GM12878 (cell line): ENCODE data around the gene CTSA. TPM values are rescaled to one million over a fixed set of nuclear protein-coding genes. Genes with fewer than 3 reads are reported as not detected.

Experiments
- ATAC-seq: fragments of 200-7000 bp; cut with Tn5 transposase; 3 replicates; pipeline ENCODE4 v1.9.1; 2020; ENCODE audit warnings: mild to moderate bottlenecking, moderate library complexity
- BruUV-seq: library from RNA; stranded (reverse); fragments of 400-500 nt; replicated peaks from 2 replicates; lab custom pipeline; 2021; lab: Mats Ljungman, UMichigan
- CTCF ChIA-PET: fragments of 300-600 bp; sonication (Branson Sonifier 250); formaldehyde crosslinking; extraction: SDS; loops from one replicate; lab custom pipeline; 2021; ENCODE audit warnings: inconsistent platforms; lab: Yijun Ruan, JAX
- POLR2A ChIA-PET: fragments of 350-600 bp; formaldehyde crosslinking; extraction: SDS; loops from one replicate; lab custom pipeline; 2021; ENCODE audit warnings: inconsistent platforms; lab: Charles Lee
- RAD21 ChIA-PET: fragments of 300-600 bp; sonication (Branson Sonifier 250); formaldehyde crosslinking; loops from one replicate; lab custom pipeline; 2023; ENCODE audit warnings: antibody characterized with exemption; ENCODE audit not compliant: unreplicated experiment; lab: Charles Lee
- SMC1A ChIA-PET: fragments of 300-600 bp; sonication (Branson Sonifier 250); formaldehyde crosslinking; loops from one replicate; lab custom pipeline; 2023; ENCODE audit not compliant: unreplicated experiment, uncharacterized antibody; lab: Charles Lee
- DNase-seq: peaks from one replicate; pipeline ENCODE4 v3.0.0-alpha.2; 2011; ENCODE audit warnings: low read depth, low spot score
- FAIRE-seq: peaks from 3 replicates; lab custom pipeline; 2011; peaks lifted over from hg19 to GRCh38; lab: Jason Lieb, UNC
- H2AFZ ChIP-seq: 2 replicates; pipeline ENCODE4 v1.6.0; 2011; ENCODE audit warnings: low read depth, low read length, control low read depth; ENCODE audit not compliant: control insufficient read depth
- H3K27ac ChIP-seq: 2 replicates; pipeline ENCODE4 v1.5.1; 2011; ENCODE audit warnings: control low read depth; ENCODE audit not compliant: control insufficient read depth, insufficient read depth
- H3K27me3 ChIP-seq, 2 experiments: replicated peaks in 1 of 2; 2 replicates each; pipeline versions ENCODE4 v1.6.0 to v1.6.1; 2011; ENCODE audit warnings: low read length in 1 of 2; ENCODE audit not compliant: control insufficient read depth in 2 of 2, insufficient read depth in 2 of 2
- H3K36me3 ChIP-seq, 2 experiments: 2 replicates each; pipeline ENCODE4 v1.5.1; 2011; ENCODE audit warnings: low read length in 1 of 2; ENCODE audit not compliant: control insufficient read depth in 2 of 2, insufficient read depth in 2 of 2
- H3K4me1 ChIP-seq: 2 replicates; pipeline ENCODE4 v1.6.1; 2011; ENCODE audit warnings: mild to moderate bottlenecking, low read length, moderate library complexity, mixed read lengths; ENCODE audit not compliant: control insufficient read depth, insufficient read depth
- H3K4me2 ChIP-seq: 2 replicates; pipeline ENCODE4 v1.6.0; 2011; ENCODE audit warnings: control low read depth; ENCODE audit not compliant: control insufficient read depth, insufficient read depth
- H3K4me3 ChIP-seq: fragments of 200-600 bp; sonication (generic); 2 replicates; pipeline ENCODE4 v1.5.1; 2016
- H3K79me2 ChIP-seq: 2 replicates; pipeline ENCODE4 v1.6.0; 2011; ENCODE audit warnings: low read length; ENCODE audit not compliant: control insufficient read depth, insufficient read depth
- H3K9ac ChIP-seq: 2 replicates; pipeline ENCODE4 v1.8.0; 2011; ENCODE audit warnings: low read length, control low read depth, mixed read lengths; ENCODE audit not compliant: control insufficient read depth, insufficient read depth
- H3K9me3 ChIP-seq: replicated peaks from 3 replicates; pipeline ENCODE4 v1.5.1; 2011; ENCODE audit warnings: mild to moderate bottlenecking, low read length; ENCODE audit not compliant: control insufficient read depth, insufficient read depth
- H4K20me1 ChIP-seq: 2 replicates; pipeline ENCODE4 v1.6.0; 2011; ENCODE audit not compliant: control insufficient read depth, insufficient read depth
- CHD4 ChIP-seq: fragments of 200-600 bp; sonication (generic); IDR thresholded peaks from 2 replicates; pipeline ENCODE4 v1.6.1; 2016; ENCODE audit warnings: mild to moderate bottlenecking
- NRF1 ChIP-seq: conservative IDR thresholded peaks from 2 replicates; pipeline ENCODE4 v1.6.1; 2011; ENCODE audit warnings: mild to moderate bottlenecking, low read depth, low read length, improper control_type of control experiment
- PAX5 ChIP-seq: IDR thresholded peaks from 2 replicates; pipeline ENCODE4 v1.6.1; 2011; ENCODE audit warnings: low read depth, low read length, borderline replicate concordance
- POLR2A ChIP-seq: IDR thresholded peaks from 2 replicates; pipeline ENCODE4 v1.6.1; 2011; ENCODE audit warnings: low read depth, mild to moderate bottlenecking, low read length
- RUNX3 ChIP-seq: IDR thresholded peaks from 2 replicates; pipeline ENCODE4 v1.6.1; 2012; ENCODE audit warnings: low read length, inconsistent platforms
- WGBS: methylation state at CpG from one replicate; pipeline ENCODE4 v1.1.6; 2016; ENCODE audit warnings: low lambda C conversion rate; ENCODE audit not compliant: insufficient replicate concordance, insufficient coverage; ENCODE audit errors: missing lambda C conversion rate; 5-methylcytosine and 5-hydroxymethylcytosine counted together
- in situ Hi-C: fragments of 300-500 bp; cut with MboI; formaldehyde crosslinking; loops from 9 replicates; pipeline ENCODE4 v1.14.3; 2018; ENCODE audit warnings: mixed read lengths
- intact Hi-C: fragments of 100-400 bp; cut with micrococcal nuclease; formaldehyde crosslinking; loops from one replicate; pipeline ENCODE4 v1.14.2; 2022; ENCODE audit not compliant: unreplicated experiment
- polyA plus RNA-seq, 11 experiments: library from polyadenylated mRNA; depleted of rRNA in 4 of 11; unstranded in 6 of 11; stranded (reverse) in 5 of 11; fragments of >200 nt; fragmentation: Nextera tagmentation in 4 of 11; fragmentation: Illumina TruSeq in 1 of 11; extraction: Ambion mirVana in 4 of 11; extraction: Trizol in 1 of 11; gene quantifications; 1 replicate in 1 of 11; 2 replicates in 10 of 11; pipeline versions ENCODE4 v1.2.1 to v1.2.3, GENCODE V29; 2011 to 2016; ENCODE audit warnings: inconsistent platforms in 2 of 11, missing spikeins in 2 of 11, low read depth in 1 of 11
- total RNA-seq, 4 experiments: library from RNA; depleted of rRNA in 3 of 4; stranded (reverse); fragments of >200 nt in 3 of 4; fragmentation: Illumina TruSeq in 1 of 4; extraction: Trizol in 1 of 4; gene quantifications; 2 replicates each; pipeline versions ENCODE4 v1.2.1 to v1.2.3, GENCODE V29; 2013 to 2021

The CTSA gene
- total and polyA plus RNA-seq, 10 of the 15 experiments (the other 5 are each of a cell fraction or from before 2014, with no cell fraction given) = 7.1 to 67.0 (median 36.2) TPM

GRCh38 chr20:45946149-45946970 lies 55.2 kb downstream of the CTSA start (continued):
- TF ChIP-seq CHD4 = no peak
- 0 out of 2 replicates have a peak, but pooled peaks have one; percentile 21 for TF ChIP-seq PAX5
- 0 out of 2 replicates have a peak, but pooled peaks have one; percentile 3 for TF ChIP-seq RUNX3
- TF ChIP-seq, all 136 proteins: peak for 9

GRCh38 chr20:45947110-45947866 lies 56.2 kb downstream of the CTSA start:
- no peak overlapping the region for H2AFZ ChIP-seq
- no peaks in the 10 kb centered on the region for H3K9me3 ChIP-seq
- no peak overlapping the region for H3K9ac ChIP-seq
- WGBS = 95% methylated on average over 29 of the region's 29 CpGs
- no peaks in the 10 kb centered on the region for H3K27me3 ChIP-seq
- FAIRE-seq (no peak), ATAC-seq (no peak), DNase-seq (no peak)
- SMC1A ChIA-PET = interaction anchor here (1.6 to 1.8 kb wide), 2 partner anchors 23 to 148 kb away, joined by 5 read pairs; no protein-coding TSS in a partner anchor
- no peaks in the 10 kb centered on the region for H4K20me1 ChIP-seq
- H3K79me2 ChIP-seq = no peaks in the 10 kb centered on the region
- RAD21 ChIA-PET = interaction anchor here (1.3 to 1.8 kb wide), 2 partner anchors 13 to 23 kb away, joined by 3 to 5 read pairs; no protein-coding TSS in a partner anchor
- TF ChIP-seq NRF1 = no peak
- TF ChIP-seq POLR2A = 0 out of 2 replicates have a peak, but pooled peaks have one; percentile 49
- POLR2A ChIA-PET = interaction anchor here (1.3 to 1.6 kb wide), 2 partner anchors 10 to 12 kb away, joined by 4 to 11 read pairs; no protein-coding TSS in a partner anchor
- no peak overlapping the region for H3K4me2 ChIP-seq
- peaks cover 3% of the 10 kb centered on the region; the same call in 1 of the 2 replicates for H3K4me1 ChIP-seq
- no peak overlapping the region for H3K27ac ChIP-seq
- in situ Hi-C loops (no loop called here), intact Hi-C loops (no loop called here)
- CTCF ChIA-PET = interaction anchor here (1.7 to 8.0 kb wide), 2 partner anchors 23 to 148 kb away, joined by 6 to 33 read pairs; no protein-coding TSS in a partner anchor
- H3K36me3 ChIP-seq = peaks cover 24 to 56% of the 10 kb centered on the region in 2 experiments
- BruUV-seq = no TSS peak
- no peak overlapping the region for H3K4me3 ChIP-seq
